Stimulated activated CD4-positive, alpha-beta T cell treated with anti-CD3 and anti-CD28 coated beads, Interleukin-4, amount 100 ng/mL, for 4 hours (primary cell): ENCODE results near the gene PUS7L.
"Not testable (repeated sequence)": the region's sequence is repeated elsewhere in the genome, so short reads cannot be mapped to it uniquely, and the experiment has no call there.

Source experiments
- DNase-seq, 2 experiments: peaks; one replicate each; pipeline ENCODE4 v3.0.0-alpha.2; 2020

PUS7L gene

DNA sequence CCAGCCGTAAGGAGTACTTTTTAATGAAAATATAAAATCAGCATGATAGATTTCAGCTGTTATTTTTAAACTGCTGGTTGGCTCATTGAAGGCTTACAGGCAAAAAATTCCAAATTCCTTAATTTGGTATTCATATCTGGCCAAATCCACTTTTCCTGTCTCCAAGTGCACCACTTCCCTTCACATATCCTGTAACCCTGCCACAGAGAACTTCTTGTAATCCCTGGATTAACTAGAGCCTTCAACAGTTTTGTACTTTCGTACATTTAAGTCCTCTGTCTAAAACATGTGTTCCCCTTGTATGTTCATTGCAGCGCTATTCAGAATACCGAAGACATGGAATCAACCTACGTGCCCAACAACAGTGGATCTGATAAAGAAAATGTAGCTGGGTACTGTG is 9.6 kb downstream of the PUS7L start:
- DNase-seq: no peak

DNA sequence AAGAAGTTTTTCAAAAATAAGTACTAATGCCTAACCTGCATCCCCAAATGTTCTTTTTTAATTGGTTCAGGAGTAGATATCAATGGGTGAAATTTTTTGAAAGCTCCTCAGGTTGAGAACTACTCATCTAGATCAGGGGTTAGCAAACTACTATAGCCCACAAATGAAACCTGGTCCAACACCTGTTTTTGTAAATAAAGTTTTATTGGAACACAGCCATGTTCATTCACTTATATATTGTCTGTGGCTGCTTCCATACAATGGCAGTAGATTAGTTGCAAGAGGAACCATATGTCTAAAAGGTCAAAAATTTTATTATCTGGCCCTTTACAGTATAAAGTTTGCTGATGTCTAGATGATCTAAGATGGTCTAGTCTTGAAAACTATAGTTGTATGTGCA is 13.8 kb downstream of the PUS7L start:
- no peak for DNase-seq

DNA sequence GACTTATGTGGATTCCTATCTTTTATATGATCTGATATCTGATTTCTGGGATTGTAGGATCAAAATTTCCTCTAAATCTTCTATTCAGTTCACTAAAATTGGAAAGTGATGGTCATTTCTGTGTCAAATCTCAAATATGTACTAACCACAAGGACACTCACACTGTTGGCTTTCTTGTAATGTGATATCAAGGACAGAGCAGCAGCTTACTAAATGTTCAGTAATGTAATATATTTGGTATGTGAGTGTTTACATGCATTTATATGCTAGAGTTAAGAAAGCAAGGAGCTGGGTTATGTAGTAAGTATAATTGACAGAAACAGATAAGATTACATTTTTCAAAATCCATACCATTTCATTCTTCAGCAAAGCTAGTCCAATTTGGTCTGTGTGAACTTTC is 16.5 kb downstream of the PUS7L start:
- DNase-seq: no peak

DNA sequence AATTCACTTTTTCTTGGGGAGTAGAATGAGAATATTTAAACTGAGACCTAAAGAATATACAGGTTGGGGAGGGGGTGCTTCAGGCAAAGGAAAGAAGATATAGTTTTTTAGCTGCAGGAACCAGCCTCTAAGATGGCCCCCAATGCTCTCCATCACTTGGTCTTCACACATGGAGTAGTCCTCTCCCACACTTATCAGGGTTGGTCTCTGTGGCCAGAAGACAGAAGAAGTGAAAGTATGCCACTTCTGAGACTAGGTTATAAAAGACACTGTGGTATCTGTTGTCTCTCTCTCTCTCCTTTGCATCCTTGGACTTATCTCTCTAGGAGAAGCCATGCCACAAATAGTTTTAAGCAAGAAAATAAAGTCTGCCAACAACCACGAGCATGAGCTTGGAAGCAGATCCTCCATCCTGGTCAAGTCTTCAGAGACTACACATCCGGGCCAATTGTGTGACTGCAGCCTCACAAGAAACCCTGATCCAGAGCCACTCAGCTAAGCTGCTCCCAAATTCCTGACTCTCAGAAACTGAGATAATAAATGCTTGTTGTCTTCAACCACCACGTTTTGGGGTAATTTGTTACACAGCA is 18.0 kb downstream of the PUS7L start:
- DNase-seq: no peak

DNA sequence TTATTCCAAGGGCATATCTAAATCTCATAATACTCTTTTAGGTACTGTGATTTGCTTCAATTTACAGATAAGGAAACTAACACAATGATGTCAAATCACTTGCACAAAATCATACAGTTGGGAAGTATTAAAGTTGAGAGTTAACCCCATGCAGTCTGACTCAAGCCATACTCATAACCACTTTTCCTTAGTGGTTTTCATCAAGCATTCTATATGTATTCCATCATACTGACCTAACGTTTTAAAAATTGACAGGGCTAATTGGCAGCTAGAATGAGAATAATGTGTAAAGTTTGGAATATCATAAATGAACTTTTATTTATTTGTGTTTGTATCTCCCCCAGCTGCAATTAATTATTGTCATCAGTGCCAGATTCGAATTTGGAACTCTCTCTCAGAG is 20.9 kb downstream of the PUS7L start:
- DNase-seq: no peak

DNA sequence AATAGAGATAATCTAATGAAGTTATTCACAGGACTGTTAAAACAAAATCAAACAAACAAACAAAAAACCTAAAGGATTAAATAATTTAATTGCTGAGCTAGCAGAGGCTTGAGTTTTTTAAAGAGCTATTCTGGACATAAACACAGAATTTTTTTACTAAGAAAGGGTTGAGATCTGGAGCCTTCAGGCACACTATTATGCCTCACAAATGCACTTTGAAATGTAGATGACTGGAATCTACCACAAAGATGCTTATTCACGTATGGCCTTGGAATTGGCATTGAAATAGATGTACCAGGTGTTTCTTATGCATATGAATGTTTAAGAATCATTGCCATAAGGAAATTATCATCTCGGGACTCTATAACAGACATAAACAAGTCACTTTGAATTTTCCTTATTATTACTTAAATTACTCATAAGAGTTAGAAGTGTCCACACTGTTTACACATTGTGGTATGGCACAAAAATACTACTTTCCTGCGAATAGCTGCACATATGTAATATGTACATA is 21.6 kb downstream of the PUS7L start:
- no peak for DNase-seq

DNA sequence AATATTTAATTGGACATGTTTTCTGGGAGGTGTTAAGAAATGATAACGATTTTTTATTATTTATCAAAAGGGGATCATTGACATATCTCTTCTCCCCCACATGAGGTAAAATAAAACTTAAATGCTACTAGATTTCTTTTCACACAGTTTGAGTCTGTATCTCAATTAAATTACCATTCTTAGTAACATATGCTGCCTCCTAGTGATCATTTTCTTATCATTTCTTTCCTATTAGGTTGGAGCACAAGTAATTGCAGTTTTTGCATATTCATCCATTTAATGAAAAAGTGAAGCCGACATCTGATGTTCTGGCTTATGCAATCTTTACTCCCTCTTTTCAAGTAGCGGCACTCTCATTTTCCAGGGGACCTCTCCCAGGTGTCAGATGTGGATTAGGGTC is 24.9 kb downstream of the PUS7L start:
- DNase-seq: no peak

DNA sequence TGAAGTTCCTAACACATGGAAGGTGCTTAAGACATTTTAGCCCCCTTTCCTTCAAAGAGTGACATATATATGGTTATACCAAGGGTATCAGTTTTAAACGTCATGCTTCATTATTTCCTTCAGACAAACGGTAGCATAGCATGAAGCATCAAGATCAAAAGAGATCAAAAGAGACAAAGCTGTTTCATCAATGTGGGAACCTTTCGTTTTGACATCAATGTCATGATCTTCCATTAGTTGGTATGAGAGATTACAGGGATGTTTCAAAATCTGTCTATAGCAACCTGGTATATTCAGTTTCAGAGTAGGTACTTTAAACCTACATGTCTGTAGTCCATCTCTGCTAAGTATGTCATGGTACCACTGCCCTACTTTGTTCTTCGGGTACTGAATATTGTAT is 28.3 kb downstream of the PUS7L start:
- DNase-seq: no peak

DNA sequence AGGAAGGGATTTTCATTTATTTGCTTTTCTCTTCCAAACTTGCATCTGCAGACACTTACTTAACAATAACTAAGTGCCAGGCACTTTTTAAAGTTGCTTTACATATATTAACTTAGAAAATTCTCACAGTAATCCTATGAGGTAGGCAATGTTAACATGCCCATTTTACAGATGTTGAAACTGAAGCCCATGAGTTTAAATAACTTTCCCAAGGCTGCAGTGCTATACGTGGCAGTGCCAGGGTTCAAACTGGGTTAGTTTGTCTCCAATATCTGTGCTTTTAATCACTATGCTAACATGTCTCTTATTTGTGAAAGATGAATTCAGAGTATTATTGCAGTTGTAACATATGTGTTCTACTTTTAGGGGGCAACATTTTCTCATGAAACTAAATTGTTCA is 29.9 kb downstream of the PUS7L start:
- no peak for DNase-seq

DNA sequence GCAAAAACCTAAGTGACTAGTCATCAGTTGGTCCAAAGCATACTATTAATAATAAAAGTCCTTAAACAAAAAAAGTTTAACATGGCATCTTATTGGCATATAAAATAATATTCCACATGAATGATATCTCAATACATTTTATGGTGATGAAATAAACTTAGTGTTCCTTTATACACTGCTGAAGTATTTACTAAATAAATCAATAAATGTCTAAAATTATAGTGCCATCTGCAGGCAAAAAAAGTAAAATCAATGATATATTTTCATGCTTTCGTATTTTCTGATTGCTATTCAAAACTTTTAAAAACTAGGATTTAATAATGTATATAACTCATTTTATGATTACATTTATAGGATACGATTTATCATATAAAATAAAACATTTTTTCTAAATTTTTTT is 30.5 kb downstream of the PUS7L start:
- no peak for DNase-seq

DNA sequence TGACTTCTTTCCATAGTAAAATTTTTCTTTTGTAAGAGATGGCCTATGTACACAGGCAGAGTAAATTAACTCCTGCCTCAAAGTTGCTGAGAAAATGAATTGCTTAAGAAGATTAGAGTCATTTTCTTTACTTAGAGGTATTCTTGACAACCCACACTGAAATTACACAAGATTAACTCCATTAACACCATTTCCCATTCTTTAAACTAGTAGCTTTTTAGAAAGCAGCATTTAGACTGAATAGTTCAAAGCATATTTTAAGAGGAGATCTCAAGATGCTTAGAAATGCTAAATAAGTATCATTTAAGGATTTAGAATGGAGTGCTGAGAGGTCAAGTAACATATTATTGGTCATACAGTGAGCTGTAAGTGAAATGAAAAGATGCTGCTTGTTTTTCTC is 35.5 kb downstream of the PUS7L start:
- DNase-seq: no peak

DNA sequence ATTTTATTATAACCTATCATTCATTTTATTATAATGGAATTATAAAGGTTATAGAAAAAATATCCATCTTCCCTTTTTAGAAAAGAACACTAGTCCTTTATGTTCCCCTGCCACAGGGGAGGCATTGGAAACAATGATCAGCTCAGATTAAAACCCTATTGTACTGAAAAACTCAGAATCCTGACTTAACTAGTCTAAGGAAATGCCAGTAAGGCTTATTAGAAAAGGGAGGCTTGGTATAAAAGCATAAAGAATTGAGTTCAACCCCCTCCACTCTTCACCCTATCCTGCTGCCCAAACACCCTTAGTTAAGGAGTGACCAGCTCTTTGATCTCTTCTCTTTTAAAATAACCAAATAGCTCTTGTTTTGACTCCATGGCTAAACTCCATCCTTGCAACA is 36.0 kb downstream of the PUS7L start:
- DNase-seq: no peak

DNA sequence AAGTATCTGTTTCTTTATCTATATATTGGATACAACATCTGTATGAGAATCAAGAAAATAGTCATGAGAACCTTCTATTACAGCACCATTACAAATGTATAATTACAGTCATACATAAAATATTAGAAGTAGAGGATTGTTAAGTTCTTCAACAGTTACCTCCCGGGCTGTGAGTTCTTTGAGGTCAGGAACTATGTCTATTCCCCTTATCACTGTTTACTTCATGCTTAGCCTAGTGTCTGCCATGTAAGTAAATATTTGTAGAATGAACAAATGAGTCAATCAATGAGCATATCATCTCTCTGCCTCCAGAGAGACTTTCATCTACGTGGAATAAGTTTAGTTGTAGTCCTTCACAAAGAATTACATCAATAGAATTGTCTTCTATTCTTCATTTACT is 47.2 kb downstream of the PUS7L start:
- DNase-seq: no peak

DNA sequence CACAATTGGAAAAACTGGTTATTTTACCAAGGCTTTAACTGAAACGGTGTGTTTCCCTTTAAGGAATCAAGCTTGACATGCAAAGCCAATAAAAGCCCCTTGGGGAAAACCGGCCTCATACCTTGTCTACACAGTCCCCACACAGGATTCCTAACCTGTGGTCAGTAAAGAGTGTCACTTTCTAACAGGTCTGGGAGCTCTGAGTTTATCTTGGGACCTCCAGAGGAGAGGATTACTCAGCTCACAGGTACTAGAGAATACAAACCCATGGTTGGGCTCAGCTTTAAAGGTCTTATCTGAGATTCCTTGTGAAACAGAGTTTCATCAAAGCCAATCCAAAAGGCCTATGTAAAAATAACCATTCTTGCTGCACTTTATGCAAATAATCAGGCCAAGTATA is 54.8 kb downstream of the PUS7L start:
- DNase-seq: not testable (repeated sequence)

DNA sequence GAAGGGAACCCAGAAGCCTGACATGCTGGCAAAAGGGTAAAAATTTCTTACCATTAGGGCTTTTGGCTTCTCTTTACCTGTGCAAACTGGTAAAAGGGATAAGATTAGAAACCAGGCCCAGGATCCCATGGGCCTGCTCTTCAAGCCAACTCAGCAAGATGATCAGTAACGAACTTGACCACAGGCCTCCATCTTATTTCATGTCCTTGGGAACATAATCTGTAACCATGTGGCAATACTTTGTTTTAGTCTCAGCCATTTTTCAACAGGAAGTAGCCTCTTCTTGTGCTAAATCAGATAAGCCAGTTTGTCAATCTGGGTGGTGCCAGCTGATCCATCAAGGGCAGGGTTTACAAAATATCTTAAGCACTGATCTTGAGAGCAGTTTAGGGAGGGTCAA is 57.4 kb downstream of the PUS7L start:
- DNase-seq: not testable (repeated sequence)

DNA sequence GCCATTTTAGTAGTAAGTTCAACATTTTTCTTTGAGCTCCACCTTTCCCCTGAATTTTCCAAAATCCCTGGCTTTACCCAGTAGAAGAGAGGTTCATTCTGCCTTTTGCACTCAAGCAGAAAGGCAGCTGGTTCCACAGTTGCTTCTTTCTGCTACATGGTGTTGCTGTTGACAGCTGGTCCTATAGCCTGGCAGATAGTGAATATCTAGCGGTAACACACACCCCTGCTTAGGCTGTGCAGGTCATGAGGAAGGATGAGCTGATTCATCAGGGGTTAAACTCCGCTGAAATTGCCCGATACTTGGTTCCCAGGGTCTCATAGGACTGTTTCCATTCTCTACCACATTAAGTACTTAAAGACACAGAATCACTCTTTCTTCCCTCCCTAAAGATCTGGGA is 62.4 kb downstream of the PUS7L start:
- DNase-seq: no peak

DNA sequence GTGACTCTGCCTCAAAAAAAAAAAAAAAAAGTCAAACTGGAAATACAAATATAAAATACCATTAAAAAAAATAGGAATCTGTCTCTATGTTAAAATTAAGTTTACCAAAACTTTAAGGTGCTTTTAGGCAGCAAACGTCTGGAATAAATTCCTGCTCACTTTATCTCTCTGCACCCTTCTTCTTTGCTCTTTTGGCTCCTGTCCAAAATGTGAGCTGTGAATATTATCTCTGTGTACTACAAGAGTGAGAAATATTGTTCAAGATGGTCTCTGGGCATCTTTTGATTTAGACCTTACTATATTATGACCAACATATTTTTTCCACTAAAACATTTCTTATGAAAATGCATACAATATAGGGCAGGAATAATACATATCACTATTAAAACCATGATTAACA is 63.7 kb downstream of the PUS7L start:
- no peak for DNase-seq

DNA sequence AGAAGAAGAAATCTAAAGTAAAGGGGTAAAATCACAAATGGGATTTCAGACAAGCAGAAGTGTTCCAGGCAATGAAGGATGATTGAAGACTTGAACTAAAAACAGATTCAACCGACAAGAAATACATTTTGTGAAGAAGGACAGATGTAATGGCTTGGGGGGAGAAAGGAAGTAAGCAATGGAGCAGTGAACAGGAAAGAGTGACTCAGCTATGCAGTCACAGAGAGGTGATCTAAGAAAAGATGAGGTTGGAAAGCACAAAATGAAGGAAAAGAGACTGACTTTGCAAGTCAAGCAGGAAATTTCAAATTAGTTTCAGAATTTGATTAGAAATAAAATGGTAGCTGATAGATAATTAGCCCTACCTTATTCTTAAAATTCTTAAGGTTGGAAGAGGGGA is 66.5 kb downstream of the PUS7L start:
- no peak for DNase-seq

DNA sequence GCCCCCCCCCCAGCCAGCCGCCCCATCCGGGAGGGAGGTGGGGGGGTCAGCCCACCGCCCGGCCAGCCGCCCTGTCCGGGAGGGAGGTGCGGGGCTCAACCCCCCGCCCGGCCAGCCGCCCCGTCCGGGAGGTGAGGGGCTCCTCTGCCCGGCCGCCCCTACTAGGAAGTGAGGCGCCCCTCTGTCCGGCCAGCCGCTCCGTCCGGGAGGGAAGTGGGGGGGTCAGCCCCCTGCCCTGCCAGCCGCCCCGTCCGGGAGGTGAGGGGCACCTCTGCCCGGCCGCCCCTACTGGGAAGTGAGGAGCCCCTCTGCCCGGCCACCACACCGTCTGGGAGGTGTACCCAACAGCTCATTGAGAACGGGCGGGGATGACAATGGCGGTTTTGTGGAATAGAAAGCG is 73.1 kb downstream of the PUS7L start:
- not testable (repeated sequence) for DNase-seq

DNA sequence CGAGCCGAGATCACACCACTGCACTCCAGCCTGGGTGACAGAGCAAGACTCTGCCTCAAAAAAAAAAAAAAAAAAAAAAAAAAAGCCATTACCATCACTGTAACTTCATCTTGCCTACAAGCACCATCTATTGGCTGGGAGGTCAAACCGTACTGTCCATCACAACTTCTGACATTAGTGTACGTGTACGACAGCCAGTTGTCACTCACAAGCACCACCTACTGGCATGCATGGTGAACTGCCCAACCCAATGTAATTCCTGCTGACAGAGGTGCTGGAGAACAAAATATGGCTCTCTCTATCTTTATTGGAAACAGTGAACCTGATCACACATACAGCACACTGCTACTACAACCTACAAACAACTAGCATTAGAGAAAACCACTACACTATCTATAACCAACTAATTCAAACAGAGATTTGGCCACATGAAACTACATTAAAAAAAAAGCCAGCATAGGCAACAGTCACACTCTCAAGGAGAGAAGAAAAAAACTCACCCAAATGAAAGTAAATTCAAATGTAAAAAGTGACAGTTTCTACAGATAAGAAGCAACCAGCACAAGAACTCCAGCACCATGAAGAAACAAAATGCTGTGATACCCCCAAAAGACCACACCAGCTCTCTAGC is 82.3 kb downstream of the PUS7L start:
- no peak for DNase-seq

DNA sequence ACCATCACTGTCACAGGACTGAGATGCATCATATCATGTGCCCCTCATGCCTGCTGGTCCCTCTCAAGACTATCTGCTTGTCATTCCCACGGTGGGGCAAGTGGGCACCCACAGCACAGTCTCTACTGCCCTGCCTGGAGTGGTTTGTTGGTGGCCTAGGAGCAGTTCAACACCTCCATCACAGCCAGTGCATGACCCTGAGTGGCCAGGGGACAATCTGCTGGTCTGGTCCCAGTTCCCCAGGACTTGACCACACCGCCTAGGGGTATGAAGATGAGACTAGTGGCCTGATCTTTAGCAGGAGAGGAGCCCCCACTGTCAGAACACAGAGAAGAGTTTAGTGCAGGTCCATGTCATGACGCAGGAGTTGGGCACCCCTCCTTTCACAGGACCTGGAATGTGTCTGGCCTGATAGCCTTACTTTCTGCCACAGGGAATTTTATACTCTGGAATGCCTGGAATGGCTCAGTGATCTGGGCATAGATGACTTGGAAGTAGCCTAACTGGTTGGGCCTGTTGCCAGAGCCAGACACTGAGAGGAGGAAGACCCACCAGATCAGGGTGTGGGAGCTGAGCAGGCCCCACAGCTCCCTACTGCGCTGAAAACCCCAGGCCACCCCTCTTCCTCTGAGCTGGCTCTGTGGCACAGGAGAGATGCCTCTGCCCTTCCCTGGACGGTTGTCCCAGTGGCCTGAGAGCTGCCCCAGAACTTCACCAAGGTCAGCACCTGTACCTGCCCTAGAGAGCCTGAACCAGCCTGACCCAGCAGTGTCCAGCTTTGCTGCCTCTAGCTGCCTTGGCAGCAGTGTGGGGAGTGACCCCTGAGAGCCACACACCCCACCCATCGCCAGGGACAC is 83.3 kb downstream of the PUS7L start:
- no peak for DNase-seq

DNA sequence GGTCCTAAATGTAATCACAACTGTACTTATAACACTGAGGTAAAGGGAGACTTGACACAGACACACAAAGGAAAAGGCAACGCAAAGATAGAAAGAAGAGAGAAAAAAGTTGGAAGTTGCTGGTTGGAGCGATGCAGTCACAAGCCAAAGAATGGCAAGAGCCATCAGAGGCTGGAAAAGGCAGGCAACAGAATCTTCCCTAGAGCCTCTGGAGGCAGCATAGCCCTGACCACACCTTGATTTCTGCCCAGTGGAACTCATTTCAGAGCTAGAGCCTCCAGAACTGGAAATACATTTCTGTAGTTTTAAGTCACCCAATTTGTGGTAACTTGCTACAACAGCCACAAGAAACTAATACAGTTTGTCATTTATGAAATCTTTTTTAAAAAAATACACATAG is 89.2 kb downstream of the PUS7L start:
- DNase-seq: no peak
